ENCODE measurements around the gene RASGRP4.

GRCh38 chr19:38420935-38421334, 5.1 kb downstream of the RASGRP4 start:
- TF ChIP-seq CTCF (IDR thresholded peaks at IDR 0.05) (no peak), EP300 (IDR thresholded peaks at IDR 0.05; ENCODE audit: low read depth) (no peak), POLR2A (IDR thresholded peaks at IDR 0.05) (no peak), POLR2AphosphoS5 (IDR thresholded peaks at IDR 0.05) (no peak)

All from transverse colon (tissue), 4 donors.